Astrocyte (in vitro differentiated cells and primary cell): ENCODE data around the gene KCNJ4.

ENCODE experiments used
- CTCF ChIP-seq: IDR thresholded peaks from 2 replicates; pipeline ENCODE4 v1.5.1; 2011; ENCODE audit warnings: low read depth, mild to moderate bottlenecking, inconsistent platforms, low read length, moderate library complexity; ENCODE audit not compliant: insufficient read depth
- EZH2 ChIP-seq: IDR thresholded peaks from 2 replicates; pipeline ENCODE4 v1.6.1; 2012; ENCODE audit warnings: mild to moderate bottlenecking, low read length, inconsistent platforms; ENCODE audit not compliant: insufficient read depth

GRCh38 chr22:38462960-38463784 is 8.2 kb upstream of the KCNJ4 start:
- no peak for TF ChIP-seq CTCF
- TF ChIP-seq EZH2, result no peak
